Spinal cord (tissue), 10 donors: ENCODE data around the gene ADGRF3. TPM values are rescaled to one million over a fixed set of nuclear protein-coding genes. Genes with fewer than 3 reads are reported as not detected.
"Not testable (repeated sequence)": the region's sequence is repeated elsewhere in the genome, so short reads cannot be mapped to it uniquely, and the experiment has no call there.

Experiments used
- DNase-seq, 6 donors: peaks; one replicate each; pipeline versions ENCODE4 v3.0.0 to v3.0.0-alpha.2; 2013 to 2015; ENCODE audit warnings: low spot score in 6 of 6, low read depth in 4 of 6
- H3K27ac ChIP-seq: one replicate; pipeline ENCODE4 v1.5.1; 2013; ENCODE audit warnings: low read depth, low read length, control low read depth
- H3K27me3 ChIP-seq: one replicate; pipeline ENCODE4 v1.6.1; 2013; ENCODE audit warnings: low read length; ENCODE audit not compliant: control insufficient read depth, insufficient read depth
- H3K36me3 ChIP-seq: one replicate; pipeline ENCODE4 v1.6.1; 2013; ENCODE audit warnings: low read length; ENCODE audit not compliant: control insufficient read depth, insufficient read depth
- H3K4me1 ChIP-seq: one replicate; pipeline ENCODE4 v1.6.1; 2013; ENCODE audit warnings: low read length; ENCODE audit not compliant: control insufficient read depth, insufficient read depth
- H3K4me3 ChIP-seq: one replicate; pipeline ENCODE4 v1.5.1; 2013; ENCODE audit warnings: low read depth, low read length, control low read depth
- H3K9me3 ChIP-seq: one replicate; pipeline ENCODE4 v1.6.1; 2013; ENCODE audit warnings: low read length; ENCODE audit not compliant: control insufficient read depth, insufficient read depth
- WGBS: methylation state at CpG from one replicate; pipeline ENCODE4 v1.1.5; 2013; ENCODE audit warnings: missing lambda C conversion rate; ENCODE audit not compliant: insufficient coverage; 5-methylcytosine and 5-hydroxymethylcytosine counted together
- polyA plus RNA-seq, 2 donors: library from polyadenylated mRNA; unstranded; fragments of 120-200 nt; gene quantifications; one replicate each; pipeline ENCODE4 v1.2.1, GENCODE V29; 2013; ENCODE audit not compliant: insufficient read length in 2 of 2
- total RNA-seq, 2 donors: library from RNA; depleted of rRNA in 1 of 2; stranded (reverse); fragments of 120-200 nt in 1 of 2; fragments of >200 nt in 1 of 2; gene quantifications; one replicate each; pipeline versions ENCODE4 v1.2.3 to v1.2.4, GENCODE V29; 2013 to 2014
- donor health status: healthy.

ADGRF3 gene
- total and polyA plus RNA-seq, 4 donors: 0.10 to 0.72 (median 0.35) TPM

DNA sequence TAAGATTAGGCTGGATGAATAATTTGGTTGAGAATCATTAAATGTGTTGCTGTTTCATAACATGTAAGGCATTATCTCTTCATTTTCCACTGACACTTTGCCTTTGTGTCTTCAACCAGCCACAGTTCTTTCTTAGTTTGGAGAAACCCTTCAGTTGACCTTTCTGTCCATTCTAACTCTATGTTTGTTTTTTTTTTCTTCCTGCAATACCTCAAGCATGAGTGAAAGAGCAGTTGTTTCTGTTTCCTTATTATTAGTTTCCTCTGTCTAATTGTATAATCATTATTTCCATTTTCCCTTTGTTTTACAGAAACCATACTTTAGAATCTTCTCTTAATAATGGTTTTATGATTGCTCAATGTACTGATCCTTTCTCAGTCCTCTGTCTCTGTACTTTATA, 76.2 kb downstream of the ADGRF3 start:
- DNase-seq: no peak
- Histone ChIP-seq H3K27me3 (no peaks in the 10 kb centered on the region), H3K36me3 (peaks cover 2% of the 10 kb centered on the region), H3K4me1 (no peaks in the 10 kb centered on the region), H3K4me3 (no peak overlapping the region), H3K27ac (no peak overlapping the region), H3K9me3 (no peaks in the 10 kb centered on the region)

DNA sequence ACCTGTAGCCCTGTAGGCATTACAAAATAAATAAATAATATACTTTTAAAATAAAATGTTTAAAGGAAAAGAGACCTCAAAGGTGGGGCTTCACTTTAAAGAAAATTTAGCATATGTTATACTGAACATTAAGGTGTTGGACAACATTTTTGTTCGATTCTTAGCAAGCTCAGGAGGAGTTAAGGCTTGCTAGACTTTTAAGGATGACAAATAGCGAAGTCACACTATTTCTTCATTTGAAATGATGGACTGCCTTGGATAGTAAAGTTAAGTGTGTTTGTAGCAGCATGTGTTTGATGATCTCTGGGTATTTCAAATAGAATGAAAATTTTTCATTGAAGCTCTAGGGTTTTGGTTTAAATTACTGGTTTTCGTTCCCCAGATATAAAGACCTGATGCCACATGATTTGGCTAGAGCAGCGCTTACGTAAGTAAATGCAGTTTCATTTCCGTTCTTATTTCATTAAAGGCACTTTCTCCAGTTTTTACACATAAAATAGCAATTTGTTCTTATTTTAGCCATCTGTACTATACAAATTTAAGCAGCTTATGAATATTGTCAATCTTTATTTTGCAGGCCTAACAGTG, 76.9 kb downstream of the ADGRF3 start:
- no peaks in the 10 kb centered on the region for H3K4me1 ChIP-seq
- no peak for DNase-seq
- H3K27me3 ChIP-seq: no peaks in the 10 kb centered on the region
- no peak overlapping the region for H3K4me3 ChIP-seq
- H3K9me3 ChIP-seq: no peaks in the 10 kb centered on the region
- peaks cover 3% of the 10 kb centered on the region for H3K36me3 ChIP-seq
- 94% methylated on average over 2 of the region's 6 CpGs for WGBS
- H3K27ac ChIP-seq: no peak overlapping the region

DNA sequence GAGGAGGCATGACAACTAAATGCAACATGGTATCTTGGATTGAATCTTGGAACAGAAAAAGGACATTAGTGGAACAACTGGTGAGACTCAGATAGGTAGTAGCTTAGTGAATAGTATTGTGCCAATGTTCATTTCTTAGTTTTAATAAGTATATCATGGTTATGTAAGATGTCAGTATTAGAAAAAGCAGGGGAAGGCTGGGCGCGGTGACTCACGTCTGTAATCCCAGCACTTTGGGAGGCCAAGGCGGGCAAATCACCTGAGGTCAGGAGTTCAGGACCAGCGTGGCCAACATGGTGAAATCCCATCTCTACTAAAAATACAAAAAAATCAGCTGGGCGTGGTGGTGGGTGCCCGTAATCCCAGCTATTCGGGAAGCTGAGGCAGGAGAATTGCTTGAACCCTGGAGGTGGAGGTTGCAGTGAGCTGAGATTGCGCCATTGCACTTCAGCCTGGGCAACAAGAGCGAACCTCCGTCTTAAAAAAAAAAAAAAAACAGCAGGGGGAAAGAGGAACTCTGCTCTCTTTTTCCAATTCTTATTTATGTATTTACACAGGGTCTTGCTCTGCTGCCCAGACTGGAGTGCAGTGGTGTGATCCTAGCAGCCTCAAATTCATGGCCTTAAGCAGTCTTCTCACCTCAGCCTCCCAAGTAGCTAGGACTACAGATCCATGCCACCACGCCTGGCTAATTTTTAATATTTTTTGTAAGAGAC, 77.8 kb downstream of the ADGRF3 start:
- not testable (repeated sequence) for H3K4me1 ChIP-seq, H3K9me3 ChIP-seq, H3K4me3 ChIP-seq, DNase-seq, H3K36me3 ChIP-seq, H3K27ac ChIP-seq, H3K27me3 ChIP-seq
- whole genome bisulfite sequencing: 96% methylated on average over 4 of the region's 12 CpGs

DNA sequence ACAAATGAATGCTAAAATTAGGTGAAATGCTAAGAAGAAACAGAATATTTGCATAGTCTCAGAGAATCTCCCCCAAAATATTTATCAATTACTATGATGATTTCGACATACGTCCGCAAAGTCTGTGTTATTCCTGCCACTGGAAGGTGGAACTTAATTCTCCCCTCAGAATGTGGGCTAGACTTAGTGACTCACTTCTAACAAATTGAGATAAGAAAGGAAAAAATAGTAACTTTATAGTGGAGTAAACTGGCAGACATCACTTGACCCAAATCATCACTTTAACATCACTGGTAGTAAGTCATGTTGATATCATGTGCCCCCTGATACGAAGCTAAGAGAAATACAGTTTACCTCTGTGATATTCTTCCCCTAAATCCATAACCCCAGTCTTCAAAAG, 78.4 kb downstream of the ADGRF3 start:
- WGBS: no CpG with 5 or more reads among the region's 4 CpGs
- H3K36me3 ChIP-seq: peaks cover 5% of the 10 kb centered on the region
- DNase-seq: no peak
- no peak overlapping the region for H3K4me3 ChIP-seq
- no peak overlapping the region for H3K27ac ChIP-seq
- no peaks in the 10 kb centered on the region for H3K9me3 ChIP-seq
- H3K4me1 ChIP-seq: no peaks in the 10 kb centered on the region
- H3K27me3 ChIP-seq: no peaks in the 10 kb centered on the region

DNA sequence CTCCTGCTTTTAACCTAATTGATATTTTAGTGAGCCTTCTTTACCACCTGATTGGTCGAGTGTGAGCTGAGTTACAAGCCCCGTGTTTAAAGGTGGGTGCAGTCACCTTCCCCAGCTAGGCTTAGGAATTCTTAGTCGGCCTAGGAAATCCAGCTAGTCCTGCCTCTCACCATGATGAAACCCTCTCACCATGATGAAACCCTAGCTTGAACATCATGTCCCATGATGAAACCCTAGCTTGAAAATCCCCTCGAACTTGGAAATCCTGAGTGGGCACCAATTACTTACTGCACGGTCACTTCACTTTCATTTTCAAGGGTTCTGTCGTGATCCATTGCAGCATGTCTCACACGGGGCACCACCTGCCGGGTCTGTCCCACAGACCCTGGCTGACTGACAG, 87.8 kb downstream of the ADGRF3 start:
- 97% methylated on average over 8 of the region's 8 CpGs for WGBS
- not testable (repeated sequence) for H3K36me3 ChIP-seq, H3K4me3 ChIP-seq, H3K9me3 ChIP-seq, H3K27ac ChIP-seq, H3K27me3 ChIP-seq, H3K4me1 ChIP-seq, DNase-seq

Other genes starting within 250 kb of the ADGRF3 start
- 10 to 100 TPM in 1 of 2 donors, 1 to 10 TPM in 1; 8.7 to 11.0 TPM for gene GAREM2, start 173.7 kb downstream of the ADGRF3 start, total RNA-seq
- 10 to 100 TPM; 46.6 to 63.2 TPM for gene GAREM2, start 173.7 kb downstream of the ADGRF3 start, polyA plus RNA-seq
- 100 to 1,000 TPM; 117 to 168 TPM for gene HADHA, start 102.2 kb downstream of the ADGRF3 start, total RNA-seq
- 100 to 1,000 TPM; 135 to 145 TPM for gene HADHA, start 102.2 kb downstream of the ADGRF3 start, polyA plus RNA-seq
- 100 to 1,000 TPM in 1 of 2 donors, 10 to 100 TPM in 1; 81.7 to 106 TPM for gene HADHB, start 101.8 kb downstream of the ADGRF3 start, total RNA-seq
- 10 to 100 TPM; 87.0 to 92.5 TPM for gene HADHB, start 101.8 kb downstream of the ADGRF3 start, polyA plus RNA-seq
- gene SELENOI, start 646 bp downstream of the ADGRF3 start, total RNA-seq: 10 to 100 TPM; 20.4 to 69.1 TPM
- gene SELENOI, start 646 bp downstream of the ADGRF3 start, polyA plus RNA-seq: 10 to 100 TPM; 20.1 to 28.2 TPM
- 10 to 100 TPM in 1 of 2 donors, 1 to 10 TPM in 1; 4.6 to 11.3 TPM for gene DRC1, start 55.1 kb upstream of the ADGRF3 start, total RNA-seq
- 1 to 10 TPM; 5.0 to 6.9 TPM for gene DRC1, start 55.1 kb upstream of the ADGRF3 start, polyA plus RNA-seq
- gene OTOF, start 131.3 kb upstream of the ADGRF3 start, total RNA-seq: 1 to 10 TPM; 1.6 to 5.3 TPM
- 1 to 10 TPM; 5.7 to 6.6 TPM for gene OTOF, start 131.3 kb upstream of the ADGRF3 start, polyA plus RNA-seq